ENCODE measurements around the gene MAN1C1.
"Not testable (repeated sequence)": the region's sequence is repeated elsewhere in the genome, so short reads cannot be mapped to it uniquely, and the experiment has no call there.

The MAN1C1 gene

GRCh38 chr1:25583519-25584370 lies 32.8 kb upstream of the MAN1C1 start:
- Histone ChIP-seq H3K27ac (no peak overlapping the region), H3K4me3 (no peak overlapping the region)
- TF ChIP-seq CTCF (IDR thresholded peaks at IDR 0.05), result no peak
- no peak for DNase-seq (ENCODE audit: low spot score)

- Histone ChIP-seq H3K4me3 (no peak overlapping the region), H3K27ac (no peak overlapping the region)
- TF ChIP-seq CTCF (IDR thresholded peaks at IDR 0.05), result no peak
- DNase-seq (ENCODE audit: low spot score), result no peak
Observed at GRCh38 chr1:25586181-25586588, 30.4 kb upstream of the MAN1C1 start.

- no peak for DNase-seq (ENCODE audit: low spot score)
- no peak overlapping the region for H3K27ac ChIP-seq
- TF ChIP-seq CTCF (IDR thresholded peaks at IDR 0.05), result no peak
- no peak overlapping the region for H3K4me3 ChIP-seq
Observed at GRCh38 chr1:25587290-25587689, 29.3 kb upstream of the MAN1C1 start.

- not testable (repeated sequence) for H3K27ac ChIP-seq; DNase-seq (ENCODE audit: low spot score); H3K4me3 ChIP-seq
Observed at GRCh38 chr1:25588224-25588623, 28.4 kb upstream of the MAN1C1 start.

GRCh38 chr1:25588786-25589185 lies 27.8 kb upstream of the MAN1C1 start:
- H3K27ac ChIP-seq; DNase-seq (ENCODE audit: low spot score); H3K4me3 ChIP-seq: not testable (repeated sequence)

GRCh38 chr1:25590096-25590824 lies 26.3 kb upstream of the MAN1C1 start:
- DNase-seq (ENCODE audit: low spot score), result no peak
- no peak overlapping the region for H3K4me3 ChIP-seq
- peak overlapping the region in 1 of 2 donors; percentile 39 for H3K27ac ChIP-seq

GRCh38 chr1:25593861-25594260 lies 22.7 kb upstream of the MAN1C1 start:
- no peak for TF ChIP-seq CTCF (IDR thresholded peaks at IDR 0.05)
- Histone ChIP-seq H3K4me3 (no peak overlapping the region), H3K27ac (no peak overlapping the region)
- DNase-seq (ENCODE audit: low spot score), result no peak

More at GRCh38 chr1:25590096-25590824, 26.3 kb upstream of the MAN1C1 start:
- TF ChIP-seq CTCF (IDR thresholded peaks at IDR 0.05), result no peak

- Histone ChIP-seq H3K4me3 (no peak overlapping the region), H3K27ac (no peak overlapping the region)
- no peak for TF ChIP-seq CTCF (IDR thresholded peaks at IDR 0.05)
- DNase-seq (ENCODE audit: low spot score), result no peak
Observed at GRCh38 chr1:25594971-25595370, 21.6 kb upstream of the MAN1C1 start.

GRCh38 chr1:25596641-25597040 lies 19.9 kb upstream of the MAN1C1 start:
- not testable (repeated sequence) for DNase-seq (ENCODE audit: low spot score); H3K27ac ChIP-seq; H3K4me3 ChIP-seq

Data from coronary artery (tissue), 2 donors.